Right atrium auricular region (tissue), 2 donors: Measurements from ENCODE around the gene WDR35. TPM values are rescaled to one million over a fixed set of nuclear protein-coding genes. Genes with fewer than 3 reads are reported as not detected.

Source experiments
- DNase-seq: peaks from one replicate; pipeline ENCODE4 v3.0.0-alpha.2; 2019; ENCODE audit warnings: low spot score
- H3K27ac ChIP-seq, 2 donors: fragments of 200-600 bp; sonication (generic); 1 replicate in 1 of 2; 2 replicates in 1 of 2; pipeline ENCODE4 v1.5.1; 2016 to 2019
- H3K27me3 ChIP-seq, 2 donors: fragments of 200-600 bp; sonication (generic); one replicate each; pipeline versions ENCODE4 v1.5.1 to v1.6.0; 2017 to 2019
- H3K36me3 ChIP-seq: fragments of 200-600 bp; sonication (generic); one replicate; pipeline ENCODE4 v1.5.1; 2016
- H3K4me1 ChIP-seq, 2 donors: fragments of 200-600 bp; sonication (generic); one replicate each; pipeline versions ENCODE4 v1.5.1 to v1.6.0; 2017 to 2019
- H3K4me3 ChIP-seq, 2 donors: fragments of 200-600 bp; sonication (generic); 1 replicate in 1 of 2; 2 replicates in 1 of 2; pipeline ENCODE4 v1.5.1; 2017 to 2019; ENCODE audit warnings: mild to moderate bottlenecking in 1 of 2, moderate library complexity in 1 of 2
- H3K9me3 ChIP-seq, 2 donors: fragments of 200-600 bp; sonication (generic); one replicate each; pipeline ENCODE4 v1.5.1; 2019
- total RNA-seq, 2 donors: library from RNA; depleted of rRNA; stranded (reverse); fragments of >200 nt; gene quantifications; one replicate each; pipeline ENCODE4 v1.1.0, GENCODE V29; 2016
- TF ChIP-seq, protein P1 (sequence below), 2 donors: fragments of 200-600 bp; sonication (generic); IDR thresholded peaks; one replicate each; pipeline ENCODE4 v1.5.1; 2019; ENCODE audit warnings: antibody characterized with exemption in 2 of 2

Gene WDR35
- total RNA-seq, 2 donors from 2014 or later: 4.1 to 5.0 TPM

DNA sequence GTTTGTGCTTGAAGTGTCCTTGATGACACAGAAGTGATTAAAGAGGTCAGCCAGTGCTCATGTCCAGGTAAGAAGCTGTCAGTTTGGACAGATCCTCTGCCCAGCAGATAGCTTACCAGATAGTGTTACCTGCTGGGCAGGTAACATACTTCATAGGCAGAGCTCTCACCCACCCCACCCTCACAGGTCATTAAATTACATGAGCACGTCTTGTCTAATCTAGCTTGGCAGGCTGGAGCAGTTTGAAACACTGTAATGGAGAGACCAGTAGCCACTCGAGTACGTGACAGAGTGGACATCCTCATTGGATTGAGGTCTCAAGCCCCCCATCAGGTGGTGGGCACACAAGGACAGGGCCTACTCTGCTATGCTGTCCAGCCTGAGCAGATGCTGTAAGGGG, 115.2 kb downstream of the WDR35 start:
- Histone ChIP-seq H3K4me3 (no peak overlapping the region), H3K9me3 (no peaks in the 10 kb centered on the region), H3K27ac (no peak overlapping the region), H3K4me1 (no peaks in the 10 kb centered on the region), H3K27me3 (no peaks in the 10 kb centered on the region), H3K36me3 (no peaks in the 10 kb centered on the region)
- TF ChIP-seq, protein P1, sequence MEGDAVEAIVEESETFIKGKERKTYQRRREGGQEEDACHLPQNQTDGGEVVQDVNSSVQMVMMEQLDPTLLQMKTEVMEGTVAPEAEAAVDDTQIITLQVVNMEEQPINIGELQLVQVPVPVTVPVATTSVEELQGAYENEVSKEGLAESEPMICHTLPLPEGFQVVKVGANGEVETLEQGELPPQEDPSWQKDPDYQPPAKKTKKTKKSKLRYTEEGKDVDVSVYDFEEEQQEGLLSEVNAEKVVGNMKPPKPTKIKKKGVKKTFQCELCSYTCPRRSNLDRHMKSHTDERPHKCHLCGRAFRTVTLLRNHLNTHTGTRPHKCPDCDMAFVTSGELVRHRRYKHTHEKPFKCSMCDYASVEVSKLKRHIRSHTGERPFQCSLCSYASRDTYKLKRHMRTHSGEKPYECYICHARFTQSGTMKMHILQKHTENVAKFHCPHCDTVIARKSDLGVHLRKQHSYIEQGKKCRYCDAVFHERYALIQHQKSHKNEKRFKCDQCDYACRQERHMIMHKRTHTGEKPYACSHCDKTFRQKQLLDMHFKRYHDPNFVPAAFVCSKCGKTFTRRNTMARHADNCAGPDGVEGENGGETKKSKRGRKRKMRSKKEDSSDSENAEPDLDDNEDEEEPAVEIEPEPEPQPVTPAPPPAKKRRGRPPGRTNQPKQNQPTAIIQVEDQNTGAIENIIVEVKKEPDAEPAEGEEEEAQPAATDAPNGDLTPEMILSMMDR (IDR thresholded peaks at IDR 0.05): no peak
- DNase-seq: no peak

DNA sequence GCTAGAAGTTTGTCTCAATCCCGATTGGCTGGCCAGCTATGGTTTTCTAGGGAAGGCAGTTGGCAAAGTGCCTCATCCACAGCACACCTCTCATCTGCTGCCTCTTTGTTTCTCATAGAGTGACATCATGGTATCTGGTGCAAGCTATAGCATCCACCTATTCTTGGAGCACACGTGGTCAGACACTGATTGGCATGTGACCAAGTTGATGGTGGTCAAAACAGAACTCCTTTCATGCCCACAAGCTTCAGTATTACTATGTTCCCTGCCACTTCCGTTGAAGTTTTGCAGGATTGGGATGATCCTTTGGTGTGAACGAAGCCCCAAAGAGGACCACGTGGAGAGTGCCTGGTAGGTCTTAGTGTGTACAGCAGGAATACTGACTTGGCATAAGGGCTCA, 116.9 kb downstream of the WDR35 start:
- peaks cover 0 to 11% of the 10 kb centered on the region in 2 donors for H3K4me1 ChIP-seq
- no peak overlapping the region for H3K27ac ChIP-seq
- no peaks in the 10 kb centered on the region for H3K27me3 ChIP-seq
- TF ChIP-seq, protein P1 (IDR thresholded peaks at IDR 0.05): no peak
- no peak overlapping the region for H3K4me3 ChIP-seq
- H3K9me3 ChIP-seq: no peaks in the 10 kb centered on the region
- no peak for DNase-seq
- no peaks in the 10 kb centered on the region for H3K36me3 ChIP-seq

DNA sequence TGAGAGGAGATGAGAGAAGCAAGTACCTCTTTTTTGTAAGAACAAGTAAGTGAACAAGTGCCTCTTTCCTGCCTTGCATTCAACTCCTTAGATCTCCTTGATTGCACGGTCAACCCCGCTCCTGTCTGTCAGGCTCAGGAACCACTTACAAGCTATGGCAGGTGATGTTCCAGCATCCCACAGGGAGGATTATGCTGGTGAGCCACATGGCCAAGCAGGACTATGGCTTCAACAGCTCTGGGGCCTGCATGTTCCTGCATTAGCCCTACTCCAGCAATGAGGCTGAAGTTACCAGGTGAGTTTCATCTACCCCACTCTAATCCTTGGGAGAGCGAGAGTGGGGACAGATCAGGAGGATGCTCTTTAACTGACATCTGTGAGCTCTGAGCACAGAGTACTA, 117.6 kb downstream of the WDR35 start:
- H3K4me3 ChIP-seq: no peak overlapping the region
- no peaks in the 10 kb centered on the region for H3K27me3 ChIP-seq
- H3K27ac ChIP-seq: no peak overlapping the region
- H3K4me1 ChIP-seq: peaks cover 0 to 11% of the 10 kb centered on the region in 2 donors
- no peaks in the 10 kb centered on the region for H3K36me3 ChIP-seq
- no peaks in the 10 kb centered on the region for H3K9me3 ChIP-seq
- TF ChIP-seq, protein P1 (IDR thresholded peaks at IDR 0.05): no peak
- DNase-seq: no peak

DNA sequence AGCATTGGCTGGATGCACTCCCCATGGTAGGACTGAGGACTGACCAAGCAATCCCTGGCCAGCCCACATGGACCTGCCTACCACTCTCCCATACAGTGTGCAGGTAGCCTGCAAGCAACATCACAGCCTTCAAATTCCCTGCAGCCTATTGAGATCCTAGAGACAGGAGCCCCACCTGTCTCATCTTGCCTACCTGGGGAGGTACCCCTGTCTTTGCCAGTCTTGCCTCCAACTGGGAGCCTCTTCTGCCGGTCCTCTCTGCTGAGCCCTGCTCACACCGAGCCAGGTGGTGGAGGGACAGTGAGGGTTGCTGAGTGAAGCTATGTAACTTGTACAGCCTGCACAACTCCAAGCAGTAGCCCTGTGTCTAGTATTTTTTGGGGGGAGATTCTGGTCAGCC, 118.1 kb downstream of the WDR35 start:
- H3K27ac ChIP-seq: no peak overlapping the region
- H3K4me1 ChIP-seq: peaks cover 0 to 11% of the 10 kb centered on the region in 2 donors
- H3K36me3 ChIP-seq: no peaks in the 10 kb centered on the region
- no peaks in the 10 kb centered on the region for H3K27me3 ChIP-seq
- H3K4me3 ChIP-seq: no peak overlapping the region
- TF ChIP-seq, protein P1 (IDR thresholded peaks at IDR 0.05): no peak
- DNase-seq: no peak
- H3K9me3 ChIP-seq: no peaks in the 10 kb centered on the region

DNA sequence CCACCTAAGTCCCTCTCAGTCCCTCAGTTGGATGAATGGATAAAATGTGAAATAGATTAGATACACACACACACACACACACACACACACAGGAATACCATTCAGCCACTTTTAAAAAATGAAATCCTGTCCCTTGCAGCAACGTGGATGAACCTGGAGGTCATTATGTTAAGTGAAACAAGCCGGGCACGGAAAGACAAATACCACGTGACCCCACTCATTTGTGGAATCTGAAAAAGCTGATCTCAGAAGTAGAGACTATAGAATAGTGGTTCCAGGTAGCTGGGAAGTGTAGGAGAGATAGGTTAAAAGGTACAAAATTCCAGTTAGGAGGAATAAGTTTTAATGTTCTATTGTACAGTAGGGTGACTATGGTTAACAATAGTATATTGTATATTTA, 119.1 kb downstream of the WDR35 start:
- peaks cover 0 to 11% of the 10 kb centered on the region in 2 donors for H3K4me1 ChIP-seq
- H3K4me3 ChIP-seq: no peak overlapping the region
- no peaks in the 10 kb centered on the region for H3K36me3 ChIP-seq
- DNase-seq: no peak
- no peaks in the 10 kb centered on the region for H3K27me3 ChIP-seq
- no peaks in the 10 kb centered on the region for H3K9me3 ChIP-seq
- H3K27ac ChIP-seq: no peak overlapping the region
- TF ChIP-seq, protein P1 (IDR thresholded peaks at IDR 0.05): no peak
